Peyer's patch (tissue), 4 donors: ENCODE results near the gene ANXA6.

Experiments used
- POLR2A ChIP-seq, 2 donors: fragments of 450-650 bp; IDR thresholded peaks; one replicate each; pipeline ENCODE4 v1.5.1; 2017; ENCODE audit warnings: antibody characterized with exemption in 2 of 2, mild to moderate bottlenecking in 2 of 2, moderate library complexity in 2 of 2
- TF ChIP-seq, protein P1 (sequence below), 6 experiments: fragments of 450-650 bp in 4 of 6; fragments of 200-600 bp in 2 of 6; sonication (generic) in 1 of 6; IDR thresholded peaks; one replicate each; pipeline ENCODE4 v1.5.1; 2017 to 2019; ENCODE audit warnings: antibody characterized with exemption in 6 of 6, mild to moderate bottlenecking in 3 of 6, moderate library complexity in 1 of 6

DNA sequence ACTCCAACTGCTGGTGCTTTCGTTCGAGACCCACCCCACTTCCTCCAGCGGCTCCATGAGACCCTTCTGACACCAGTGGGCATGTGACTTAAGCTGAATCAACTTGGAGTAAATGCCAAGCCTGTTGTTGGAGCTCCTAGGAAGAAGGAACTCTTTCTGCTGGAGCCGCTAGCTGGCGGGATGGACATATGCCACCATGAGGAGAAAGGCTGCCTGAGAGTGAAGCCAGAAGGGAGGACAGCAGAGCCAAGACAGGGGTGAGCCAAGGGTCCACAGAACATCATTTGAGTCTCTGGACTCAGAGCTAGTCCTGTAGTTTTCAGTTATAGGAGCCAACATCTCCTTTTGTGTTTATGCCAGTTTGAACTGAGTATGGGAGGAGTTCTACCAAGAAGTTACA lies 35.9 kb downstream of the ANXA6 start:
- TF ChIP-seq, protein P1, sequence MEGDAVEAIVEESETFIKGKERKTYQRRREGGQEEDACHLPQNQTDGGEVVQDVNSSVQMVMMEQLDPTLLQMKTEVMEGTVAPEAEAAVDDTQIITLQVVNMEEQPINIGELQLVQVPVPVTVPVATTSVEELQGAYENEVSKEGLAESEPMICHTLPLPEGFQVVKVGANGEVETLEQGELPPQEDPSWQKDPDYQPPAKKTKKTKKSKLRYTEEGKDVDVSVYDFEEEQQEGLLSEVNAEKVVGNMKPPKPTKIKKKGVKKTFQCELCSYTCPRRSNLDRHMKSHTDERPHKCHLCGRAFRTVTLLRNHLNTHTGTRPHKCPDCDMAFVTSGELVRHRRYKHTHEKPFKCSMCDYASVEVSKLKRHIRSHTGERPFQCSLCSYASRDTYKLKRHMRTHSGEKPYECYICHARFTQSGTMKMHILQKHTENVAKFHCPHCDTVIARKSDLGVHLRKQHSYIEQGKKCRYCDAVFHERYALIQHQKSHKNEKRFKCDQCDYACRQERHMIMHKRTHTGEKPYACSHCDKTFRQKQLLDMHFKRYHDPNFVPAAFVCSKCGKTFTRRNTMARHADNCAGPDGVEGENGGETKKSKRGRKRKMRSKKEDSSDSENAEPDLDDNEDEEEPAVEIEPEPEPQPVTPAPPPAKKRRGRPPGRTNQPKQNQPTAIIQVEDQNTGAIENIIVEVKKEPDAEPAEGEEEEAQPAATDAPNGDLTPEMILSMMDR (IDR thresholded peaks at IDR 0.05), result no peak
- no peak for TF ChIP-seq POLR2A (IDR thresholded peaks at IDR 0.05)
